Stimulated activated CD4-positive, alpha-beta T cell treated with anti-CD3 and anti-CD28 coated beads, Interleukin-4, amount 100 ng/mL, for 1 hour (primary cell): ENCODE results near the gene MSLN.

Experiments used
- DNase-seq: peaks from one replicate; pipeline ENCODE4 v3.0.0-alpha.2; 2020

MSLN gene

GRCh38 chr16:813916-814412, 53.4 kb downstream of the MSLN start:
- no peak for DNase-seq

- no peak for DNase-seq
These were observed 54.4 kb downstream of the MSLN start for GRCh38 chr16:814974-815373.

- DNase-seq: no peak
These were observed 55.3 kb downstream of the MSLN start for GRCh38 chr16:815861-816260.

GRCh38 chr16:817001-817906, 56.7 kb downstream of the MSLN start:
- DNase-seq: no peak

- no peak for DNase-seq
These were observed 57.6 kb downstream of the MSLN start for GRCh38 chr16:818132-818531.
